Suprapubic skin (tissue), 4 donors: Measurements from ENCODE around the gene RALGAPA2. TPM values are rescaled to one million over a fixed set of nuclear protein-coding genes. Genes with fewer than 3 reads are reported as not detected.
"Not testable (repeated sequence)": the region's sequence is repeated elsewhere in the genome, so short reads cannot be mapped to it uniquely, and the experiment has no call there.

Source experiments
- DNase-seq, 2 donors: peaks; one replicate each; pipeline ENCODE4 v3.0.0-alpha.2; 2019; ENCODE audit warnings: low spot score in 2 of 2
- H3K27ac ChIP-seq: fragments of 200-600 bp; sonication (generic); one replicate; pipeline ENCODE4 v1.5.1; 2019
- H3K27me3 ChIP-seq: fragments of 200-600 bp; sonication (generic); one replicate; pipeline ENCODE4 v1.5.1; 2019
- H3K36me3 ChIP-seq: fragments of 200-600 bp; sonication (generic); one replicate; pipeline ENCODE4 v1.5.1; 2019
- H3K4me1 ChIP-seq: fragments of 200-600 bp; sonication (generic); one replicate; pipeline ENCODE4 v1.5.1; 2019
- H3K4me3 ChIP-seq: fragments of 200-600 bp; sonication (generic); one replicate; pipeline ENCODE4 v1.5.1; 2019; ENCODE audit warnings: mild to moderate bottlenecking
- H3K9me3 ChIP-seq: fragments of 200-600 bp; sonication (generic); one replicate; pipeline ENCODE4 v1.5.1; 2019
- CTCF ChIP-seq, 2 donors: fragments of 200-600 bp in 1 of 2; fragments of 450-650 bp in 1 of 2; sonication (generic) in 1 of 2; IDR thresholded peaks; one replicate each; pipeline ENCODE4 v1.5.1; 2016 to 2019; ENCODE audit warnings: antibody characterized with exemption in 2 of 2, mild to moderate bottlenecking in 1 of 2, moderate library complexity in 1 of 2
- EP300 ChIP-seq: sonication (generic); formaldehyde crosslinking; IDR thresholded peaks from one replicate; pipeline ENCODE4 v1.6.1; 2017; ENCODE audit warnings: antibody characterized with exemption
- POLR2A ChIP-seq, 2 donors: fragments of 450-650 bp; IDR thresholded peaks; one replicate each; pipeline ENCODE4 v1.6.1; 2017; ENCODE audit warnings: antibody characterized with exemption in 2 of 2, mild to moderate bottlenecking in 2 of 2, moderate library complexity in 2 of 2
- POLR2AphosphoS5 ChIP-seq, 3 donors: sonication (generic); formaldehyde crosslinking; IDR thresholded peaks; one replicate each; pipeline ENCODE4 v1.6.1; 2017; ENCODE audit warnings: antibody characterized with exemption in 3 of 3
- WGBS: methylation state at CpG from one replicate; pipeline ENCODE4 v1.1.5; 2018; 5-methylcytosine and 5-hydroxymethylcytosine counted together
- total RNA-seq, 4 donors: library from RNA; depleted of rRNA; stranded (reverse); fragments of >200 nt; gene quantifications; one replicate each; pipeline ENCODE4 v1.1.0, GENCODE V29; 2016

Gene RALGAPA2
- total RNA-seq, 4 donors from 2014 or later = 51.9 to 97.8 (median 72.0) TPM

GRCh38 chr20:20547221-20547875 is 165.1 kb downstream of the RALGAPA2 start:
- Histone ChIP-seq H3K27ac (peak overlapping the region; percentile 88), H3K36me3 (peaks cover 9% of the 10 kb centered on the region), H3K27me3 (no peaks in the 10 kb centered on the region), H3K4me3 (no peak overlapping the region), H3K4me1 (peaks cover 42% of the 10 kb centered on the region), H3K9me3 (no peaks in the 10 kb centered on the region)
- 77% methylated on average over 5 of the region's 5 CpGs for whole genome bisulfite sequencing
- TF ChIP-seq EP300 (no peak), POLR2A (IDR thresholded peaks at IDR 0.05) (no peak), CTCF (IDR thresholded peaks at IDR 0.05) (no peak), POLR2AphosphoS5 (IDR thresholded peaks at IDR 0.05) (no peak)
- no peak for DNase-seq

GRCh38 chr20:20546402-20546801 is 166.0 kb downstream of the RALGAPA2 start:
- DNase-seq = no peak
- Histone ChIP-seq H3K9me3 (no peaks in the 10 kb centered on the region), H3K36me3 (peaks cover 9% of the 10 kb centered on the region), H3K27ac (no peak overlapping the region), H3K27me3 (no peaks in the 10 kb centered on the region), H3K4me1 (peaks cover 36% of the 10 kb centered on the region), H3K4me3 (no peak overlapping the region)
- TF ChIP-seq POLR2AphosphoS5 (IDR thresholded peaks at IDR 0.05) (no peak), POLR2A (IDR thresholded peaks at IDR 0.05) (no peak), EP300 (no peak), CTCF (IDR thresholded peaks at IDR 0.05) (no peak)
- 83% methylated on average over 6 of the region's 6 CpGs for WGBS

GRCh38 chr20:20543348-20543747 is 169.1 kb downstream of the RALGAPA2 start:
- not testable (repeated sequence) for H3K4me3 ChIP-seq, H3K27ac ChIP-seq, H3K9me3 ChIP-seq, H3K36me3 ChIP-seq, H3K27me3 ChIP-seq, DNase-seq
- peaks cover 13% of the 10 kb centered on the region for H3K4me1 ChIP-seq
- WGBS = 99% methylated on average over 7 of the region's 7 CpGs

- no peak overlapping the region for H3K27ac ChIP-seq
- no peak for DNase-seq
- H3K36me3 ChIP-seq = peaks cover 3% of the 10 kb centered on the region
- no peaks in the 10 kb centered on the region for H3K27me3 ChIP-seq
- TF ChIP-seq EP300 (no peak), POLR2AphosphoS5 (IDR thresholded peaks at IDR 0.05) (no peak), POLR2A (IDR thresholded peaks at IDR 0.05) (no peak), CTCF (IDR thresholded peaks at IDR 0.05) (no peak)
- H3K4me1 ChIP-seq = no peaks in the 10 kb centered on the region
- no peak overlapping the region for H3K4me3 ChIP-seq
- no peaks in the 10 kb centered on the region for H3K9me3 ChIP-seq
- 93% methylated on average over 6 of the region's 6 CpGs for whole genome bisulfite sequencing
Measured at GRCh38 chr20:20536240-20536933, 176.1 kb downstream of the RALGAPA2 start.

- WGBS = 76% methylated on average over 3 of the region's 3 CpGs
- H3K27me3 ChIP-seq = no peaks in the 10 kb centered on the region
- peaks cover 16% of the 10 kb centered on the region for H3K36me3 ChIP-seq
- H3K27ac ChIP-seq = no peak overlapping the region
- no peak for DNase-seq
- no peaks in the 10 kb centered on the region for H3K9me3 ChIP-seq
- no peak overlapping the region for H3K4me3 ChIP-seq
- H3K4me1 ChIP-seq = no peaks in the 10 kb centered on the region
- no peak for TF ChIP-seq CTCF (IDR thresholded peaks at IDR 0.05)
- TF ChIP-seq EP300 = no peak
- TF ChIP-seq POLR2AphosphoS5 (IDR thresholded peaks at IDR 0.05) = no peak
- no peak for TF ChIP-seq POLR2A (IDR thresholded peaks at IDR 0.05)
Measured at GRCh38 chr20:20535051-20535450, 177.4 kb downstream of the RALGAPA2 start.
